GM23338 (cell line): Measurements from ENCODE around the gene GPRASP3.

ENCODE experiments used
- CTCF ChIP-seq, 2 experiments: fragments of 200-600 bp in 1 of 2; sonication (generic) in 1 of 2; conservative IDR thresholded peaks; 2 replicates each; pipeline versions ENCODE4 v1.5.1 to v1.6.1; 2016 to 2017; ENCODE audit warnings: antibody characterized with exemption in 2 of 2, low read depth in 2 of 2, mild to moderate bottlenecking in 2 of 2, moderate library complexity in 1 of 2
- EZH2 ChIP-seq: fragments of 200-600 bp; sonication (generic); IDR thresholded peaks from one replicate; pipeline ENCODE4 v1.8.0; 2017; ENCODE audit warnings: antibody characterized with exemption, mild to moderate bottlenecking, low read depth; ENCODE audit not compliant: unreplicated experiment
- EZH2phosphoT487 ChIP-seq: fragments of 200-600 bp; sonication (generic); IDR thresholded peaks from one replicate; pipeline ENCODE4 v1.8.1; 2018; ENCODE audit warnings: antibody characterized with exemption; ENCODE audit not compliant: unreplicated experiment
- JUNB ChIP-seq: IDR thresholded peaks from one replicate; pipeline ENCODE4 v1.6.1; 2016; ENCODE audit warnings: antibody characterized with exemption; ENCODE audit not compliant: unreplicated experiment
- NANOG ChIP-seq: IDR thresholded peaks from 2 replicates; pipeline ENCODE4 v1.6.1; 2016; ENCODE audit warnings: antibody characterized with exemption, borderline replicate concordance
- POLR2AphosphoS5 ChIP-seq: IDR thresholded peaks from 2 replicates; pipeline ENCODE4 v1.6.1; 2016; ENCODE audit warnings: antibody characterized with exemption, low read depth
- REST ChIP-seq: IDR thresholded peaks from one replicate; pipeline ENCODE4 v1.6.1; 2018; ENCODE audit warnings: antibody characterized with exemption; ENCODE audit not compliant: unreplicated experiment

- TF ChIP-seq CTCF (conservative IDR thresholded peaks at IDR 0.05; ENCODE audit: low read depth in 2 of 2) (0 out of 4 replicates have a peak, but pooled peaks of 1 of the 2 experiments have one; percentile 3), POLR2AphosphoS5 (peak; percentile 62), EZH2 (no peak), JUNB (no peak), EZH2phosphoT487 (no peak), REST (no peak), NANOG (no peak)
Measured at GRCh38 chrX:102712216-102712966, 8.2 kb upstream of the GPRASP3 start, which contains the start of gene GPRASP2.
